HAP-1 (cell line): ENCODE results near the gene KLHL21.
A peak's percentile ranks its signal among the peaks of the same experiment; 100 is the strongest.

Source experiments
- DNase-seq, 2 experiments: peaks; one replicate each; pipeline ENCODE4 v3.0.0-alpha.2; 2016 to 2020; ENCODE audit warnings: low spot score in 2 of 2
- H3K27me3 ChIP-seq: fragments of 250-450 bp; sonication (Bioruptor Pico); 2 replicates; pipeline ENCODE4 v1.5.1; 2020; ENCODE audit warnings: low read depth, mild to moderate bottlenecking, moderate library complexity
- H3K36me3 ChIP-seq: fragments of 250-450 bp; sonication (Bioruptor Pico); replicated peaks from 2 replicates; pipeline ENCODE4 v1.5.1; 2020; ENCODE audit warnings: mild to moderate bottlenecking
- H3K4me1 ChIP-seq: fragments of 250-450 bp; sonication (Bioruptor Pico); 2 replicates; pipeline ENCODE4 v1.5.1; 2020; ENCODE audit warnings: mild to moderate bottlenecking
- H3K4me3 ChIP-seq: fragments of 250-450 bp; sonication (Bioruptor Pico); 2 replicates; pipeline ENCODE4 v1.5.1; 2020; ENCODE audit warnings: mild to moderate bottlenecking, moderate library complexity
- H3K9me3 ChIP-seq: fragments of 250-450 bp; sonication (Bioruptor Pico); 2 replicates; pipeline ENCODE4 v1.5.1; 2020; ENCODE audit warnings: mild to moderate bottlenecking, moderate library complexity
- in situ Hi-C: fragments of 300-500 bp; cut with MboI; formaldehyde crosslinking; loops from 3 replicates; pipeline ENCODE4 v1.14.3; 2020; ENCODE audit warnings: low sequenced_read_pairs, inconsistent platforms, mixed read lengths

KLHL21 gene

DNA sequence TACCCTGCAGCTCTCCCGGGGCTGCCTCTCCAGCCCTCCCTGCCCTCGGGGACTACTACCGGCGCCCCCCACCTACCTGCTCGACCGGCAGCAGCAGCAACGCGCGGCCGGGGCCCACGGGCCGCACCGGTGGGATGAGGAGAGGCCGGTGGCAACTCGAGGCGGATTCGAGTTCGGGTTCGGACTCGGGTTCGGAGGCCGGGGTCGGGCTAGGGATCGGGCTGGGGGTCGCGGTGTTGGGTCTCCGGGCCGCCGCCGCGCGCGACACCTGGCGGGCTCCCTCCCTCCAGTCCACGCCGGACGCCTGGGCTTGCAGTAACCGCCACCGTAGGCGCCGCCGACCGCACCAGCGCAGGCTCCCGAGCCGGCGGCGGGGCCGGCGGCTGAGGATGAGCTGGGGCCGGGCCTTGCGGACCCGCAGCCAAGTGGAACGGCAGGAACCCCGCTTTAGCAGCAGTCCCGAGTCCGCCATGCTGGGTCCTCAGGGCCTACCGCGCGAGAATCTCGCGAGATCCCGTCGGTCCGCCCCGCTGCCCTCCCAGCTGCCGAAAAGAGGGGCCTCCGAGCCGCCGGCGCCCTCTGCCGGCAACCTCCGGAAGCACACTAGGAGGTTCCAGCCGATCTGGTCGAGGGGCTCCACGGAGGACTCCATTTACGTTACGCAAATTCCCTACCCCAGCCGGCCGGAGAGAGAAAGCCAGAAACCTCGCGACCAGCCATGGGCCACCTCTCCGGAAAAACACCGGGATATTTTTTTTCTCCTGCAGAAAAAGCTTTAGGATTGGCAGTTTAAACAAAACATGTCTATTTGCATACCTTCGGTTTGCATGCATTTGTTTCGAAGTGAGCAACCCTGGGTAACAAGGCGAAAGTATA is 48.4 kb downstream of the KLHL21 start, which contains the start of gene NOL9:
TSS of gene NOL9 (minus strand) at position 483 of the 876 bp plus-strand sequence. CDS start at position 472, 11 bp downstream.
- in situ Hi-C loops, result no loop called here
- Histone ChIP-seq H3K27me3 (no peaks in the 10 kb centered on the region), H3K4me1 (peaks cover 4% of the 10 kb centered on the region; the same call in 1 of the 2 replicates), H3K36me3 (peaks cover 26% of the 10 kb centered on the region), H3K9me3 (no peaks in the 10 kb centered on the region), H3K4me3 (peak within 1 kb of the TSS; percentile 98)
- peak; percentile 88 to 96 for DNase-seq

DNA sequence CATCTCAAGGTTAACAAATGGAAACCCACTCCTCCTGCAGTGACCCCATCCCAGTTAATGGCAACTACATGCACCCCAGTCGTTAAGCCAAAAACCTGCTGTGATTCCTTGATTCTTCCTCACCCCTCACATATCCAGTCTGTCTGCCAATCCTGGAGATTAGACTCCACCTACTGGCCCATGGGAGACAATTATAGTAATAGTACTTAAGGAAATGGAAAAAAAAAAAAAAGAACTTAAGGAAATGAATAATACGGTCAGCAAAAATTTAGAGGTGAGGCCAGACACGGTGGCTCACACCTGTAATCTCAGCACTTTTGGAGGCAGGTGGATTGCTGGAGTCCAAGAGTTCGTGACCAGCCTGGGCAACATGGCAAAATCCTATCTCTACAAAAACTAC is 55.4 kb downstream of the KLHL21 start:
- in situ Hi-C loops, result no loop called here
- Histone ChIP-seq H3K36me3 (peaks cover 74% of the 10 kb centered on the region), H3K4me3 (no peak overlapping the region), H3K9me3 (no peaks in the 10 kb centered on the region), H3K4me1 (no peaks in the 10 kb centered on the region), H3K27me3 (no peaks in the 10 kb centered on the region)
- no peak for DNase-seq

DNA sequence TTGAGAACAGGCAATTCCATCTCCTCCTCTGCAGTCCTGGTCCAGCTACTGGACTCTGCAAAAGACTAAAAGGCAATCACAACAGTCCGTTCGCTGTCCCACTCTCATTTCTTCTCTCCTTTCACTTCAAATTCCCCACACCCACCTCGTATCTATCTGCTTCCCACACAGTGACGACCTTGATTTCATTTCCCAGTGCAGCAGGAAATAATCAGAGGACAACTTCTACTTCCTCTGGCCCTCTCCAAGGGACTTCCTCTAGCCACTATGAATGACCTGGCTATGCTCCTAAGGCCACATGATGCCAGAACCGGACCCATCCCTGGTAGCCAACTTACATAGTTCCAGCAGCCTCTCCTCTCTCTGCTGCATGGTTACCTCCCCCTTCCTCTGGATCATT is 56.3 kb downstream of the KLHL21 start:
- no peaks in the 10 kb centered on the region for H3K9me3 ChIP-seq
- in situ Hi-C loops, result no loop called here
- peaks cover 77% of the 10 kb centered on the region for H3K36me3 ChIP-seq
- H3K4me3 ChIP-seq, result no peak overlapping the region
- DNase-seq, result no peak
- no peaks in the 10 kb centered on the region for H3K4me1 ChIP-seq
- H3K27me3 ChIP-seq, result no peaks in the 10 kb centered on the region

DNA sequence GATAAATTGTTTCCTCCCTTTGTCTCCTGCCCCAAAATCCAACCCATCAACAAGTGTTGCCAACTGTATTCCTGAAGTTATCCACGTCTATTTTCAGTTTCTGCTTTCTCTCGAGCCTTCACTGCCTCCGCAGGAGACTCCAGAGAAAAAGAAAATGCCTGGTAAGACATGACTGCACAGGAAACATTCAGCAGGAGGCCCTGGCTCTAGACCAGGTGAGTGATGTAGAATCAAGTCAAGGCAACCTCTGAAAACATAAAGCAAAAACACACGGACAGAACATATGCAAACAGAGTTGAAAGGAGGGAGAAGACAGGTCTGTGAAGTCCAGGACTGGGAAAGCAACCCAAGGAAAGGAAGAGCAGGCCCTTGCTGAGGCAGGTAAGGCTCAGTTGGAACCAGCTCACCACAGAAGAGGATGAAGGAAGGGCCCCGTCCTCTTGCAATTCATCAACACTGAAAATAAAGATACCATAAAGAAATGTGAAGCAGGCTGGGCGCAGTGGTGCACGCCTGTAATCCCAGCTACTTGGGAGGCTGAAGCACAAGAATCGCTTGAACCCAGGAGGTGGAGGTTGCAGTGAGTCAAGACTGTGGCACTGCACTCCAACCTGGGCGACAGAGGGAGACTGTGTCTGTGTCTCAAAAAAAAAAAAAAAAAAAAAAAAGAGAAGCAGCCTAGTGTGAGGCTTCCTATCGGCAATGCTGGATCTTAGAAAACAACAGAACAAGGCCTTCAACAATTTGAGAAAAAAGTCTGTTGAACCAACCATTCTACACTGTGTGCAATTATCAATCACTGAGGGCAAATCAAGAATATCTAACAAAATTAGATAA is 57.2 kb downstream of the KLHL21 start:
- Histone ChIP-seq H3K27me3 (no peaks in the 10 kb centered on the region), H3K36me3 (peaks cover 75% of the 10 kb centered on the region), H3K4me1 (peaks cover under 1% of the 10 kb centered on the region), H3K4me3 (no peak overlapping the region), H3K9me3 (no peaks in the 10 kb centered on the region)
- in situ Hi-C loops, result no loop called here
- DNase-seq, result no peak

DNA sequence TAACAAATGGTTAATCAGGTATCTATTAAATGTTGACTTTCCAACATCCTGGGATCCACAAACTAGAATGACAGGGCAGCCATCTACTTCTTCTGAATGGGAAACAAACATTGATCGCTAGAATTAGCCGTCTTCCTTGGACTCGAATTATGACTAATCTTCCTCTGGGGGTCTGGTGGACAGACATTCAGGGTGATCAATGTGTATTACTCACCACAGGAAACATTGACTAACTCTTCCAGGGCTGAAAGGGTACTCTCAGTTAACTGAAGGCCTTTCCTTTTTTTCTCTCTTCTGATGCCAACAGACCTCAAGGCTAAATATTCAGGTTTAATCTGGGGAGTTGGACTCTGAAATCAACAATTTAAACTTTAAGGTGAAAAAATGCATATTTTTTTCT is 57.8 kb downstream of the KLHL21 start:
- no peaks in the 10 kb centered on the region for H3K27me3 ChIP-seq
- H3K4me3 ChIP-seq, result no peak overlapping the region
- DNase-seq, result no peak
- H3K4me1 ChIP-seq, result peaks cover 6% of the 10 kb centered on the region
- in situ Hi-C loops, result no loop called here
- no peaks in the 10 kb centered on the region for H3K9me3 ChIP-seq
- H3K36me3 ChIP-seq, result peaks cover 69% of the 10 kb centered on the region
